K562 (cell line): Measurements from ENCODE around the gene NUP43. TPM values are rescaled to one million over a fixed set of nuclear protein-coding genes. Genes with fewer than 3 reads are reported as not detected.
A peak's percentile ranks its signal among the peaks of the same experiment; 100 is the strongest.

ENCODE experiments used
- ASH1L ChIP-seq: fragments of 450-650 bp; IDR thresholded peaks from 2 replicates; pipeline ENCODE4 v1.6.1; 2018; ENCODE audit warnings: borderline replicate concordance, mild to moderate bottlenecking, low read depth; ENCODE audit not compliant: partially characterized antibody
- ATF1 ChIP-seq, 2 experiments: fragments of 450-650 bp in 1 of 2; IDR thresholded peaks; 2 replicates each; pipeline ENCODE4 v1.6.1; 2016; ENCODE audit warnings: missing compliant biosample characterization in 1 of 2, missing genetic modification characterization in 1 of 2
- CREB1 ChIP-seq, 2 experiments: sonication (generic) in 1 of 2; formaldehyde crosslinking in 1 of 2; IDR thresholded peaks; 2 replicates each; pipeline versions ENCODE4 v1.6.1 to v1.8.0; 2012 to 2022; ENCODE audit warnings: inconsistent platforms in 1 of 2, mild to moderate bottlenecking in 1 of 2, missing genetic modification reagents in 1 of 2, moderate library complexity in 1 of 2
- CTBP1 ChIP-seq: fragments of 450-650 bp; IDR thresholded peaks from 2 replicates; pipeline ENCODE4 v1.6.1; 2016; ENCODE audit warnings: borderline replicate concordance
- DNMT1 ChIP-seq: fragments of 450-650 bp; IDR thresholded peaks from 2 replicates; pipeline ENCODE4 v1.6.1; 2016; ENCODE audit warnings: antibody characterized with exemption, mild to moderate bottlenecking
- FOS ChIP-seq: IDR thresholded peaks from 3 replicates; pipeline ENCODE4 v1.6.1; 2011; ENCODE audit not compliant: insufficient read length; ENCODE audit errors: extremely low read depth
- HDAC2 ChIP-seq: fragments of 450-650 bp; IDR thresholded peaks from 2 replicates; pipeline ENCODE4 v1.6.1; 2016; ENCODE audit warnings: mild to moderate bottlenecking
- HOXB6 ChIP-seq: fragments of 250-450 bp; sonication (Bioruptor Pico); IDR thresholded peaks from 2 replicates; pipeline ENCODE4 v1.5.1; 2022; ENCODE audit warnings: mild to moderate bottlenecking, borderline replicate concordance
- IRF2 ChIP-seq: sonication (generic); formaldehyde crosslinking; IDR thresholded peaks from 2 replicates; pipeline ENCODE4 v1.8.1; 2022; ENCODE audit warnings: mild to moderate bottlenecking, missing genetic modification reagents
- MAFF ChIP-seq: IDR thresholded peaks from 2 replicates; pipeline ENCODE4 v1.6.1; 2012; ENCODE audit warnings: low read length, improper control_type of control experiment
- MXI1 ChIP-seq: IDR thresholded peaks from 2 replicates; pipeline ENCODE4 v1.6.1; 2011; ENCODE audit warnings: low read depth, mild to moderate bottlenecking, improper control_type of control experiment, low read length
- NCOA2 ChIP-seq, 2 experiments: fragments of 450-650 bp; IDR thresholded peaks; 2 replicates each; pipeline ENCODE4 v1.6.1; 2018; ENCODE audit warnings: mild to moderate bottlenecking in 2 of 2, moderate library complexity in 1 of 2; ENCODE audit not compliant: partially characterized antibody in 2 of 2
- NCOR1 ChIP-seq: fragments of 450-650 bp; IDR thresholded peaks from 2 replicates; pipeline ENCODE4 v1.6.1; 2016; ENCODE audit warnings: mild to moderate bottlenecking, moderate library complexity
- NFIX ChIP-seq: fragments of 250-450 bp; sonication (Bioruptor Pico); IDR thresholded peaks from 2 replicates; pipeline ENCODE4 v1.4.0; 2020; ENCODE audit warnings: low read depth, mild to moderate bottlenecking, moderate library complexity
- TEAD2 ChIP-seq: fragments of 450-650 bp; IDR thresholded peaks from 2 replicates; pipeline ENCODE4 v1.6.1; 2016; ENCODE audit warnings: missing genetic modification characterization, control low read depth, missing compliant biosample characterization
- ZSCAN32 ChIP-seq: fragments of 450-650 bp; formaldehyde crosslinking; IDR thresholded peaks from 2 replicates; pipeline ENCODE4 v1.4.0; 2020; ENCODE audit warnings: mild to moderate bottlenecking, moderate library complexity
- polyA plus RNA-seq, 8 experiments: library from polyadenylated mRNA; depleted of rRNA in 4 of 8; stranded (reverse) in 5 of 8; unstranded in 3 of 8; fragments of >200 nt; fragmentation: Nextera tagmentation in 2 of 8; fragmentation: Illumina TruSeq in 1 of 8; extraction: Ambion mirVana in 2 of 8; extraction: Trizol in 1 of 8; gene quantifications; 2 replicates each; pipeline versions ENCODE4 v1.2.1 to v1.2.3, GENCODE V29; 2011 to 2014; ENCODE audit warnings: inconsistent platforms in 1 of 8, missing spikeins in 1 of 8
- total RNA-seq, 7 experiments: library from RNA; depleted of rRNA in 6 of 7; stranded (reverse); fragments of >200 nt in 6 of 7; fragmentation: Illumina TruSeq in 2 of 7; extraction: Trizol in 2 of 7; gene quantifications; 2 replicates each; pipeline versions ENCODE4 v1.2.1 to v1.2.3, GENCODE V29; 2011 to 2021; ENCODE audit warnings: low replicate concordance in 1 of 7
- TF ChIP-seq, protein P1 (sequence below): fragments of 250-450 bp; sonication (Bioruptor Pico); IDR thresholded peaks from 2 replicates; pipeline ENCODE4 v1.4.0; 2020
- TF ChIP-seq, protein P2 (sequence below): fragments of 250-450 bp; sonication (Bioruptor Pico); IDR thresholded peaks from 2 replicates; pipeline ENCODE4 v1.5.0; 2021
- TF ChIP-seq, protein P3 (sequence below): conservative IDR thresholded peaks from 2 replicates; pipeline ENCODE4 v1.6.1; 2011; ENCODE audit warnings: low read depth, mild to moderate bottlenecking, low read length; ENCODE audit not compliant: control insufficient read depth
- TF ChIP-seq, protein P4 (sequence below): sonication (generic); formaldehyde crosslinking; IDR thresholded peaks from 2 replicates; pipeline ENCODE4 v1.8.0; 2022; ENCODE audit warnings: missing genetic modification reagents, mild to moderate bottlenecking, borderline replicate concordance
- TF ChIP-seq, protein P5 (sequence below): fragments of 450-650 bp; IDR thresholded peaks from 2 replicates; pipeline ENCODE4 v1.6.1; 2017; ENCODE audit warnings: mild to moderate bottlenecking, moderate library complexity

Gene NUP43
- total and polyA plus RNA-seq, 9 of the 15 experiments (the other 6 are each of a cell fraction or from before 2014, with no cell fraction given) = 28.9 to 136 (median 67.4) TPM

DNA sequence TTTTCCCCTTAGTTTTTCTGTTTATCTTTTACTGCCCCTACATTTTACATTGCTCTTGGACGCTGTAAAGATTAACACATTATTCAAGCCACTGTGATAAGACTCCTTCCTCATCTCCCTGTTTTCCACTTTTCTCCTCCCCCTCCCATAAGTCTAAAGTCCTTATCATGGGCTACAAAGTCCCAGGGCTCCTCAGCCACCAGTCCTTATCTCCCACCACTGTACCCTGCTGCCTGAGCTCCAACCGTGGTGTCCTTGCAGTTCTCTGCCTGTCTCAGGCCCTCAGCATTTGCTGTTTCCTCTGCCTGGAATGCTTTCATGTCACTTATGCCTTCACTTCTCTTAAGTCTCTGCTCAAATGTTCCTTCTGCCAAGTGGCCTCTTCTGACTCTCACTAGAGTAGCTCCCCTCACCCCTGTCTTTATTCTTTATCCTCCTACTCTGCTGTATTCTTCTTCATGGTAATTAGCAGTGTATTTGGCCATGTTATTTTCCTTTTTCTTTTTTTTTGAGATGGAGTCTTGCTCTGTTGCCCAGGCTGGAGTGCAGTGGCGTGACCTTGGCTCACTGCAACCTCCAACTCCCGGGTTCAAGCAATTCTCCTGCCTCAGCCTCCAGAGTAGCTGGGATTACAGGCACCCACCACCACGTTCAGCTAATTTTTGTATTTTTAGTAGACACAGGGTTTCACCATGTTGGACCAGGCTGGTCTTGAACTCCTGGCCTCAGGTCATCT lies 17.7 kb downstream of the NUP43 start (continued):
- TF ChIP-seq, protein P1, sequence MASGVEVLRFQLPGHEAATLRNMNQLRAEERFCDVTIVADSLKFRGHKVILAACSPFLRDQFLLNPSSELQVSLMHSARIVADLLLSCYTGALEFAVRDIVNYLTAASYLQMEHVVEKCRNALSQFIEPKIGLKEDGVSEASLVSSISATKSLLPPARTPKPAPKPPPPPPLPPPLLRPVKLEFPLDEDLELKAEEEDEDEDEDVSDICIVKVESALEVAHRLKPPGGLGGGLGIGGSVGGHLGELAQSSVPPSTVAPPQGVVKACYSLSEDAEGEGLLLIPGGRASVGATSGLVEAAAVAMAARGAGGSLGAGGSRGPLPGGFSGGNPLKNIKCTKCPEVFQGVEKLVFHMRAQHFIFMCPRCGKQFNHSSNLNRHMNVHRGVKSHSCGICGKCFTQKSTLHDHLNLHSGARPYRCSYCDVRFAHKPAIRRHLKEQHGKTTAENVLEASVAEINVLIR = peak; percentile 38; the same call in 1 of the 2 replicates
- TF ChIP-seq MXI1 (0 out of 2 replicates have a peak, but pooled peaks have one; percentile 37), CTBP1 (peak; percentile 82), IRF2 (no peak), NCOR1 (peak; percentile 96), CREB1 (IDR thresholded peaks at IDR 0.05) (peak; percentile 35; the same call in 1 of the 2 replicates), CREB1 (CRISPR knock-in tag; IDR thresholded peaks at IDR 0.05) (no peak), ATF1 (CRISPR knock-in tag; IDR thresholded peaks at IDR 0.05) (no peak), ATF1 (tag; IDR thresholded peaks at IDR 0.05) (peak; percentile 53), HDAC2 (peak; percentile 96), ZSCAN32 (CRISPR knock-in tag) (no peak), NFIX (CRISPR knock-in tag) (no peak), FOS (no peak), DNMT1 (0 out of 2 replicates have a peak, but pooled peaks have one; percentile 70), TEAD2 (tag) (no peak), HOXB6 (CRISPR knock-in tag) (no peak), NCOA2 (IDR thresholded peaks at IDR 0.05; ENCODE audit: partially characterized antibody in 2 of 2) (no peak), MAFF (no peak), ASH1L (peak; percentile 15)
- TF ChIP-seq, protein P2, sequence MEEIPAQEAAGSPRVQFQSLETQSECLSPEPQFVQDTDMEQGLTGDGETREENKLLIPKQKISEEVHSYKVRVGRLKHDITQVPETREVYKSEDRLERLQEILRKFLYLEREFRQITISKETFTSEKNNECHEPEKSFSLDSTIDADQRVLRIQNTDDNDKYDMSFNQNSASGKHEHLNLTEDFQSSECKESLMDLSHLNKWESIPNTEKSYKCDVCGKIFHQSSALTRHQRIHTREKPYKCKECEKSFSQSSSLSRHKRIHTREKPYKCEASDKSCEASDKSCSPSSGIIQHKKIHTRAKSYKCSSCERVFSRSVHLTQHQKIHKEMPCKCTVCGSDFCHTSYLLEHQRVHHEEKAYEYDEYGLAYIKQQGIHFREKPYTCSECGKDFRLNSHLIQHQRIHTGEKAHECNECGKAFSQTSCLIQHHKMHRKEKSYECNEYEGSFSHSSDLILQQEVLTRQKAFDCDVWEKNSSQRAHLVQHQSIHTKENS (CRISPR knock-in tag) = no peak
- TF ChIP-seq, protein P3, sequence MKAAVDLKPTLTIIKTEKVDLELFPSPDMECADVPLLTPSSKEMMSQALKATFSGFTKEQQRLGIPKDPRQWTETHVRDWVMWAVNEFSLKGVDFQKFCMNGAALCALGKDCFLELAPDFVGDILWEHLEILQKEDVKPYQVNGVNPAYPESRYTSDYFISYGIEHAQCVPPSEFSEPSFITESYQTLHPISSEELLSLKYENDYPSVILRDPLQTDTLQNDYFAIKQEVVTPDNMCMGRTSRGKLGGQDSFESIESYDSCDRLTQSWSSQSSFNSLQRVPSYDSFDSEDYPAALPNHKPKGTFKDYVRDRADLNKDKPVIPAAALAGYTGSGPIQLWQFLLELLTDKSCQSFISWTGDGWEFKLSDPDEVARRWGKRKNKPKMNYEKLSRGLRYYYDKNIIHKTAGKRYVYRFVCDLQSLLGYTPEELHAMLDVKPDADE = no peak
- TF ChIP-seq, protein P4, sequence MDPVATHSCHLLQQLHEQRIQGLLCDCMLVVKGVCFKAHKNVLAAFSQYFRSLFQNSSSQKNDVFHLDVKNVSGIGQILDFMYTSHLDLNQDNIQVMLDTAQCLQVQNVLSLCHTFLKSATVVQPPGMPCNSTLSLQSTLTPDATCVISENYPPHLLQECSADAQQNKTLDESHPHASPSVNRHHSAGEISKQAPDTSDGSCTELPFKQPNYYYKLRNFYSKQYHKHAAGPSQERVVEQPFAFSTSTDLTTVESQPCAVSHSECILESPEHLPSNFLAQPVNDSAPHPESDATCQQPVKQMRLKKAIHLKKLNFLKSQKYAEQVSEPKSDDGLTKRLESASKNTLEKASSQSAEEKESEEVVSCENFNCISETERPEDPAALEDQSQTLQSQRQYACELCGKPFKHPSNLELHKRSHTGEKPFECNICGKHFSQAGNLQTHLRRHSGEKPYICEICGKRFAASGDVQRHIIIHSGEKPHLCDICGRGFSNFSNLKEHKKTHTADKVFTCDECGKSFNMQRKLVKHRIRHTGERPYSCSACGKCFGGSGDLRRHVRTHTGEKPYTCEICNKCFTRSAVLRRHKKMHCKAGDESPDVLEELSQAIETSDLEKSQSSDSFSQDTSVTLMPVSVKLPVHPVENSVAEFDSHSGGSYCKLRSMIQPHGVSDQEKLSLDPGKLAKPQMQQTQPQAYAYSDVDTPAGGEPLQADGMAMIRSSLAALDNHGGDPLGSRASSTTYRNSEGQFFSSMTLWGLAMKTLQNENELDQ (CRISPR knock-in tag) = no peak
- TF ChIP-seq, protein P5, sequence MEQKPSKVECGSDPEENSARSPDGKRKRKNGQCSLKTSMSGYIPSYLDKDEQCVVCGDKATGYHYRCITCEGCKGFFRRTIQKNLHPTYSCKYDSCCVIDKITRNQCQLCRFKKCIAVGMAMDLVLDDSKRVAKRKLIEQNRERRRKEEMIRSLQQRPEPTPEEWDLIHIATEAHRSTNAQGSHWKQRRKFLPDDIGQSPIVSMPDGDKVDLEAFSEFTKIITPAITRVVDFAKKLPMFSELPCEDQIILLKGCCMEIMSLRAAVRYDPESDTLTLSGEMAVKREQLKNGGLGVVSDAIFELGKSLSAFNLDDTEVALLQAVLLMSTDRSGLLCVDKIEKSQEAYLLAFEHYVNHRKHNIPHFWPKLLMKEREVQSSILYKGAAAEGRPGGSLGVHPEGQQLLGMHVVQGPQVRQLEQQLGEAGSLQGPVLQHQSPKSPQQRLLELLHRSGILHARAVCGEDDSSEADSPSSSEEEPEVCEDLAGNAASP = no peak
